HepG2 (cell line): ENCODE measurements around the gene DMRTA2. TPM values are rescaled to one million over a fixed set of nuclear protein-coding genes. Genes with fewer than 3 reads are reported as not detected.

Experiments used
- ATAC-seq: fragments of 200-7000 bp; cut with Tn5 transposase; 3 replicates; pipeline ENCODE4 v1.9.1; 2020; ENCODE audit warnings: mild to moderate bottlenecking, moderate library complexity
- BruUV-seq: library from RNA; stranded (reverse); fragments of 400-500 nt; replicated peaks from 2 replicates; lab custom pipeline; 2021; lab: Mats Ljungman, UMichigan
- CTCF ChIA-PET: fragments of 300-600 bp; formaldehyde crosslinking; extraction: SDS; loops from one replicate; lab custom pipeline; 2021; ENCODE audit warnings: low total read pairs, inconsistent platforms, low intra/inter-chr PET ratio; lab: Yijun Ruan, JAX
- POLR2A ChIA-PET: fragments of 350-600 bp; sonication (Branson Sonifier 250); formaldehyde crosslinking; loops from one replicate; lab custom pipeline; 2020; ENCODE audit warnings: antibody characterized with exemption, inconsistent platforms; lab: Yijun Ruan, JAX
- DNase-seq: peaks from one replicate; pipeline ENCODE4 v3.0.0-alpha.2; 2015; ENCODE audit warnings: low spot score
- FAIRE-seq: peaks from 3 replicates; lab custom pipeline; 2011; peaks lifted over from hg19 to GRCh38; lab: Jason Lieb, UNC
- H2AFZ ChIP-seq: one replicate; pipeline ENCODE4 v1.6.1; 2011; ENCODE audit warnings: low read length, inconsistent platforms
- H3K27ac ChIP-seq: fragments of 300-600 bp; 3 replicates; pipeline ENCODE4 v1.8.0; 2011; ENCODE audit warnings: mixed run types, mild to moderate bottlenecking, mixed read lengths, low read length, inconsistent platforms; ENCODE audit not compliant: insufficient read depth; ENCODE audit errors: extremely low read length
- H3K27me3 ChIP-seq, 2 experiments: fragments of 200-600 bp in 1 of 2; 2 replicates in 1 of 2; 3 replicates in 1 of 2; pipeline versions ENCODE4 v1.6.0 to v1.8.0; 2011; ENCODE audit warnings: low read length in 2 of 2, mild to moderate bottlenecking in 2 of 2, moderate library complexity in 2 of 2, inconsistent platforms in 1 of 2; ENCODE audit not compliant: insufficient read depth in 2 of 2, control insufficient read depth in 1 of 2
- H3K36me3 ChIP-seq, 2 experiments: fragments of 200-600 bp in 1 of 2; replicated peaks in 1 of 2; 2 replicates in 1 of 2; 3 replicates in 1 of 2; pipeline versions ENCODE4 v1.5.1 to v1.8.0; 2011; ENCODE audit warnings: low read length in 2 of 2, inconsistent platforms in 1 of 2; ENCODE audit not compliant: insufficient read depth in 2 of 2, control insufficient read depth in 1 of 2
- H3K4me1 ChIP-seq: 2 replicates; pipeline ENCODE4 v1.5.1; 2012; ENCODE audit warnings: low read length, inconsistent platforms; ENCODE audit not compliant: insufficient read depth
- H3K4me2 ChIP-seq: 2 replicates; pipeline ENCODE4 v1.6.0; 2011; ENCODE audit warnings: low read depth, low read length, inconsistent platforms
- H3K4me3 ChIP-seq, 3 experiments: fragments of 200-600 bp in 1 of 3; sonication (generic), shearing (Covaris generic) in 1 of 3; replicated peaks in 1 of 3; 2 replicates each; pipeline ENCODE4 v1.5.1; 2011 to 2016; ENCODE audit warnings: low read length in 3 of 3, inconsistent platforms in 2 of 3, low read depth in 2 of 3, mild to moderate bottlenecking in 2 of 3, control low read depth in 1 of 3, mixed read lengths in 1 of 3; ENCODE audit not compliant: insufficient read depth in 1 of 3
- H3K79me2 ChIP-seq: one replicate; pipeline ENCODE4 v1.6.1; 2011; ENCODE audit warnings: low read length, inconsistent platforms; ENCODE audit not compliant: insufficient read depth
- H3K9ac ChIP-seq: 2 replicates; pipeline ENCODE4 v1.6.0; 2011; ENCODE audit warnings: mild to moderate bottlenecking, low read depth, low read length, inconsistent platforms; ENCODE audit not compliant: insufficient read depth
- H3K9me3 ChIP-seq: 2 replicates; pipeline ENCODE4 v1.5.1; 2012; ENCODE audit warnings: mild to moderate bottlenecking, low read length
- H4K20me1 ChIP-seq: 2 replicates; pipeline ENCODE4 v1.6.0; 2011; ENCODE audit warnings: inconsistent platforms, mild to moderate bottlenecking, low read length, moderate library complexity; ENCODE audit not compliant: insufficient read depth
- BCL3 ChIP-seq: sonication (generic); formaldehyde crosslinking; IDR thresholded peaks from 2 replicates; pipeline ENCODE4 v1.5.1; 2020; ENCODE audit warnings: mild to moderate bottlenecking, missing genetic modification reagents, moderate library complexity
- BCL6 ChIP-seq: IDR thresholded peaks from 2 replicates; pipeline ENCODE4 v1.6.1; 2016; ENCODE audit warnings: missing genetic modification reagents, missing compliant biosample characterization
- CREM ChIP-seq, 2 experiments: sonication (generic) in 1 of 2; formaldehyde crosslinking in 1 of 2; IDR thresholded peaks; 2 replicates each; pipeline versions ENCODE4 v1.4.0 to v1.6.1; 2016 to 2020; ENCODE audit warnings: antibody characterized with exemption in 1 of 2, mild to moderate bottlenecking in 1 of 2, missing genetic modification reagents in 1 of 2
- DDIT3 ChIP-seq: sonication (generic); formaldehyde crosslinking; IDR thresholded peaks from 2 replicates; pipeline ENCODE4 v1.4.0; 2020; ENCODE audit warnings: mild to moderate bottlenecking, missing genetic modification reagents
- GZF1 ChIP-seq: sonication (generic); formaldehyde crosslinking; IDR thresholded peaks from 2 replicates; pipeline ENCODE4 v1.5.1; 2020; ENCODE audit warnings: mild to moderate bottlenecking, missing genetic modification reagents
- MATR3 ChIP-seq: sonication (generic); formaldehyde crosslinking; IDR thresholded peaks from 2 replicates; pipeline ENCODE4 v1.4.0; 2020; ENCODE audit warnings: missing genetic modification reagents
- MXD4 ChIP-seq: IDR thresholded peaks from 2 replicates; pipeline ENCODE4 v1.6.1; 2016; ENCODE audit warnings: mild to moderate bottlenecking, missing biosample characterization, missing genetic modification reagents
- PATZ1 ChIP-seq: sonication (generic); formaldehyde crosslinking; IDR thresholded peaks from 2 replicates; pipeline ENCODE4 v1.4.0; 2020; ENCODE audit warnings: missing genetic modification reagents
- PCBP1 ChIP-seq: fragments of 200-400 bp; formaldehyde crosslinking; IDR thresholded peaks from 2 replicates; pipeline ENCODE4 v1.6.1; 2017; ENCODE audit warnings: mild to moderate bottlenecking, low read depth, low read length, borderline replicate concordance
- PLSCR1 ChIP-seq: sonication (generic); formaldehyde crosslinking; IDR thresholded peaks from 2 replicates; pipeline ENCODE4 v1.5.0; 2020; ENCODE audit warnings: missing genetic modification reagents, mild to moderate bottlenecking, borderline replicate concordance
- ZEB1 ChIP-seq: IDR thresholded peaks from 2 replicates; pipeline ENCODE4 v1.6.1; 2012; ENCODE audit warnings: mild to moderate bottlenecking, low read depth, inconsistent platforms; ENCODE audit not compliant: insufficient replicate concordance
- ZFX ChIP-seq: sonication (generic); formaldehyde crosslinking; IDR thresholded peaks from 2 replicates; pipeline ENCODE4 v1.4.0; 2020; ENCODE audit warnings: mild to moderate bottlenecking, low read depth, missing genetic modification reagents, moderate library complexity
- ZNF138 ChIP-seq: sonication (generic); formaldehyde crosslinking; IDR thresholded peaks from 2 replicates; pipeline ENCODE4 v1.5.0; 2020; ENCODE audit warnings: mild to moderate bottlenecking, low read depth, missing genetic modification reagents
- ZNF44 ChIP-seq: sonication (generic); formaldehyde crosslinking; IDR thresholded peaks from 2 replicates; pipeline ENCODE4 v1.5.1; 2020; ENCODE audit warnings: mild to moderate bottlenecking, missing genetic modification reagents
- ZNF567 ChIP-seq: sonication (generic); formaldehyde crosslinking; IDR thresholded peaks from 2 replicates; pipeline ENCODE4 v1.8.1; 2023; ENCODE audit warnings: mild to moderate bottlenecking, missing genetic modification reagents, borderline replicate concordance
- ZNF75D ChIP-seq: sonication (generic); formaldehyde crosslinking; IDR thresholded peaks from 2 replicates; pipeline ENCODE4 v1.8.1; 2023; ENCODE audit warnings: missing genetic modification reagents, mild to moderate bottlenecking, borderline replicate concordance
- ZSCAN29 ChIP-seq: sonication (generic); formaldehyde crosslinking; conservative IDR thresholded peaks from 2 replicates; pipeline ENCODE4 v1.4.0; 2020; ENCODE audit warnings: mild to moderate bottlenecking, missing genetic modification reagents
- WGBS: methylation state at CpG from one replicate; pipeline ENCODE4 v1.1.6; 2017; ENCODE audit warnings: low lambda C conversion rate; 5-methylcytosine and 5-hydroxymethylcytosine counted together
- in situ Hi-C: cut with HindIII; loops from 2 replicates; pipeline ENCODE4 v1.10.0; 2017; ENCODE audit warnings: low pct_unique_long_range_greater_than_20kb; ENCODE audit not compliant: extremely low pct_ligation_motif_present
- intact Hi-C: fragments of 100-400 bp; cut with micrococcal nuclease; formaldehyde crosslinking; loops from one replicate; pipeline ENCODE4 v1.10.0; 2022; ENCODE audit not compliant: unreplicated experiment
- polyA plus RNA-seq, 8 experiments: library from polyadenylated mRNA; depleted of rRNA in 3 of 8; stranded (reverse) in 7 of 8; unstranded in 1 of 8; fragments of >200 nt; fragmentation: Illumina TruSeq in 4 of 8; extraction: Trizol in 4 of 8; gene quantifications; 2 replicates each; pipeline versions ENCODE4 v1.2.1 to v1.2.3, GENCODE V29; 2011 to 2016; ENCODE audit warnings: low read depth in 4 of 8, missing spikeins in 1 of 8, mixed read lengths in 1 of 8; ENCODE audit not compliant: insufficient read depth in 1 of 8
- total RNA-seq, 5 experiments: library from RNA; depleted of rRNA; stranded (reverse); fragments of >200 nt; fragmentation: Illumina TruSeq; extraction: Trizol; gene quantifications; 2 replicates each; pipeline ENCODE4 v1.2.3, GENCODE V29; 2016; ENCODE audit warnings: low read depth in 1 of 5

DMRTA2 gene
- total and polyA plus RNA-seq, 2 of the 13 experiments (the other 11 are each of a cell fraction or from before 2014, with no cell fraction given), result not detected

GRCh38 chr1:50405814-50406213 is 17.4 kb downstream of the DMRTA2 start (continued):
- no peak for TF ChIP-seq BCL3 (CRISPR knock-in tag)
- TF ChIP-seq ZNF75D, result no peak

GRCh38 chr1:50393522-50394120 is 29.6 kb downstream of the DMRTA2 start:
- intact Hi-C loops (no loop called here), in situ Hi-C loops (no loop called here)
- Histone ChIP-seq H3K4me1 (no peaks in the 10 kb centered on the region), H3K4me2 (no peak overlapping the region), H3K27ac (no peak overlapping the region), H3K4me3 (no peak overlapping the region), H3K27me3 (no peaks in the 10 kb centered on the region), H3K36me3 (no peaks in the 10 kb centered on the region), H2AFZ (no peak overlapping the region), H3K79me2 (no peaks in the 10 kb centered on the region), H4K20me1 (no peaks in the 10 kb centered on the region), H3K9ac (no peak overlapping the region), H3K9me3 (no peaks in the 10 kb centered on the region)
- WGBS, result 0% methylated on average over 2 of the region's 2 CpGs
- ChIA-PET POLR2A (no interaction called here), CTCF (no interaction called here)
- no peak for ATAC-seq
- no peak for DNase-seq
- BruUV-seq, result no TSS peak
- FAIRE-seq, result no peak
- no peak for TF ChIP-seq ZNF44 (CRISPR knock-in tag)
- no peak for TF ChIP-seq PATZ1 (CRISPR knock-in tag)
- TF ChIP-seq DDIT3 (CRISPR knock-in tag), result no peak
- TF ChIP-seq GZF1, result no peak
- TF ChIP-seq CREM (IDR thresholded peaks at IDR 0.05), result no peak
- TF ChIP-seq CREM (CRISPR knock-in tag; IDR thresholded peaks at IDR 0.05), result no peak
- TF ChIP-seq MATR3, result no peak
- TF ChIP-seq ZNF567 (CRISPR knock-in tag), result no peak
- TF ChIP-seq ZSCAN29 (CRISPR knock-in tag), result no peak
- no peak for TF ChIP-seq PLSCR1
- no peak for TF ChIP-seq PCBP1
- TF ChIP-seq ZEB1, result no peak
- TF ChIP-seq ZNF138 (CRISPR knock-in tag), result no peak
- no peak for TF ChIP-seq MXD4 (CRISPR knock-in tag)
- TF ChIP-seq BCL6, result no peak
- TF ChIP-seq ZFX (CRISPR knock-in tag), result no peak
